ENCODE results near the gene CYP4V2.

The CYP4V2 gene

GRCh38 chr4:186190581-186191199 lies 677 bp upstream of the CYP4V2 start:
- H3K9me3 ChIP-seq (ENCODE audit: control insufficient read depth, low read length) = no peaks in the 10 kb centered on the region
- peaks cover 14% of the 10 kb centered on the region for H3K4me1 ChIP-seq (ENCODE audit: control insufficient read depth, insufficient read depth, low read length)
- H3K27me3 ChIP-seq (replicated peaks; ENCODE audit: control insufficient read depth, insufficient read depth, low read length) = no peaks in the 10 kb centered on the region
- H3K4me3 ChIP-seq (ENCODE audit: low read length) = peak overlapping the region; percentile 89
- peaks cover 5% of the 10 kb centered on the region for H3K36me3 ChIP-seq (ENCODE audit: control insufficient read depth, insufficient read depth, low read length, severe bottlenecking)
- H3K9ac ChIP-seq (ENCODE audit: low read length) = peak overlapping the region; percentile 86
- peak; percentile 69 for DNase-seq (ENCODE audit: low read depth)

- peaks cover 14% of the 10 kb centered on the region for H3K4me1 ChIP-seq (ENCODE audit: control insufficient read depth, insufficient read depth, low read length)
- H3K36me3 ChIP-seq (ENCODE audit: control insufficient read depth, insufficient read depth, low read length, severe bottlenecking) = peaks cover 9% of the 10 kb centered on the region
- H3K9me3 ChIP-seq (ENCODE audit: control insufficient read depth, low read length) = no peaks in the 10 kb centered on the region
- peak; percentile 65 for DNase-seq (ENCODE audit: low read depth)
- peak overlapping the region; percentile 89 for H3K4me3 ChIP-seq (ENCODE audit: low read length)
- H3K27me3 ChIP-seq (replicated peaks; ENCODE audit: control insufficient read depth, insufficient read depth, low read length) = no peaks in the 10 kb centered on the region
- peak overlapping the region; percentile 86 for H3K9ac ChIP-seq (ENCODE audit: low read length)
Measured at GRCh38 chr4:186192066-186192612, 772 bp downstream of the CYP4V2 start.

DNA sequence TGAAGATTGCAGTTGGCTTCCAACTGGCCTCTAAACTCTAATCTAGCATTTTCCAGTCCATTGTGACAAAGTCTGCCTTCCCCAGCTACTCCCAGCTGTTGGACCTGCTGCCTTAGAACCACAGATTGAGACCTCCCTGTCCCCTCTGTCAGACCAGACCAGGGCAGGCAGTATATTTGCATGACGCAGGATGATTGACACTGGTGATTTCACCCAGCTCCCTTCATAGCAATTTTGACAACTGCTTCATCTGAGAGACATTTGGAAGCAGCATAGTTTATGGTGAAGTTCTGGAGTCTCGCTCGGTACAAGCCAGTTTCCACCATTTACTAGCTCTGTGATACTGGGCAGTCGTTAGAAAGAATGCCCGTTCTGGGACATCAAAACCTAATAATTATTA lies 2.5 kb downstream of the CYP4V2 start:
- Histone ChIP-seq H3K9ac (ENCODE audit: low read length) (no peak overlapping the region), H3K4me3 (ENCODE audit: low read length) (no peak overlapping the region), H3K36me3 (ENCODE audit: control insufficient read depth, insufficient read depth, low read length, severe bottlenecking) (peaks cover 9% of the 10 kb centered on the region), H3K27me3 (replicated peaks; ENCODE audit: control insufficient read depth, insufficient read depth, low read length) (no peaks in the 10 kb centered on the region), H3K4me1 (ENCODE audit: control insufficient read depth, insufficient read depth, low read length) (peaks cover 14% of the 10 kb centered on the region), H3K9me3 (ENCODE audit: control insufficient read depth, low read length) (no peaks in the 10 kb centered on the region)
- no peak for DNase-seq (ENCODE audit: low read depth)

- DNase-seq (ENCODE audit: low read depth) = no peak
- H3K4me1 ChIP-seq (ENCODE audit: control insufficient read depth, insufficient read depth, low read length) = peaks cover 8% of the 10 kb centered on the region
- H3K9me3 ChIP-seq (ENCODE audit: control insufficient read depth, low read length) = no peaks in the 10 kb centered on the region
- H3K27me3 ChIP-seq (replicated peaks; ENCODE audit: control insufficient read depth, insufficient read depth, low read length) = no peaks in the 10 kb centered on the region
- peaks cover 9% of the 10 kb centered on the region for H3K36me3 ChIP-seq (ENCODE audit: control insufficient read depth, insufficient read depth, low read length, severe bottlenecking)
- H3K9ac ChIP-seq (ENCODE audit: low read length) = no peak overlapping the region
- H3K4me3 ChIP-seq (ENCODE audit: low read length) = no peak overlapping the region
Measured at GRCh38 chr4:186196063-186196462, 4.7 kb downstream of the CYP4V2 start.

DNA sequence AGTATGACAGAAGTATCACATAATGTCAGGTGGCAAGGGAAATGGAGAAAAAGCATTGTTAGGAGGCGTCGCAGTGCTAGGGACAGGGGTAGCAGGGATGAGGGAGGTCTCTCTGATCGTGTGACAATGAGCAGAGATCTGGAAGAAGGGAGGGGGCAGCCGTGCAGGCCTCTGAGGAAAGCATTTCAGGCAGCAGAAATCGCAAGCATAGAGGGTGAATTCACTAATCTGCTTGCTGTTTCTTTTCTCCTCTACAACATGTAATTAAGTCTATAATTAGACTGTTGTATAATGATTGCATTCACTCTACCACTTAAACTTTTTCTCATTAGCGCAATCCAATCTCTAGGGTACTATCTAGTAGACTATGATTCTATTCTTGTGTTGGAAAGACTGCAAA lies 9.1 kb downstream of the CYP4V2 start:
- H3K4me3 ChIP-seq (ENCODE audit: low read length) = no peak overlapping the region
- no peak for DNase-seq (ENCODE audit: low read depth)
- no peaks in the 10 kb centered on the region for H3K9me3 ChIP-seq (ENCODE audit: control insufficient read depth, low read length)
- H3K4me1 ChIP-seq (ENCODE audit: control insufficient read depth, insufficient read depth, low read length) = no peaks in the 10 kb centered on the region
- H3K9ac ChIP-seq (ENCODE audit: low read length) = no peak overlapping the region
- no peaks in the 10 kb centered on the region for H3K27me3 ChIP-seq (replicated peaks; ENCODE audit: control insufficient read depth, insufficient read depth, low read length)
- H3K36me3 ChIP-seq (ENCODE audit: control insufficient read depth, insufficient read depth, low read length, severe bottlenecking) = peaks cover 6% of the 10 kb centered on the region

- H3K27me3 ChIP-seq (replicated peaks; ENCODE audit: control insufficient read depth, insufficient read depth, low read length) = no peaks in the 10 kb centered on the region
- DNase-seq (ENCODE audit: low read depth) = no peak
Measured at GRCh38 chr4:186201010-186201409, 9.6 kb downstream of the CYP4V2 start.

GRCh38 chr4:186201535-186202230 lies 10.3 kb downstream of the CYP4V2 start:
- H3K4me1 ChIP-seq (ENCODE audit: control insufficient read depth, insufficient read depth, low read length) = no peaks in the 10 kb centered on the region
- peaks cover 3% of the 10 kb centered on the region for H3K36me3 ChIP-seq (ENCODE audit: control insufficient read depth, insufficient read depth, low read length, severe bottlenecking)
- H3K4me3 ChIP-seq (ENCODE audit: low read length) = no peak overlapping the region
- no peak overlapping the region for H3K9ac ChIP-seq (ENCODE audit: low read length)
- no peak for DNase-seq (ENCODE audit: low read depth)
- H3K27me3 ChIP-seq (replicated peaks; ENCODE audit: control insufficient read depth, insufficient read depth, low read length) = no peaks in the 10 kb centered on the region
- no peaks in the 10 kb centered on the region for H3K9me3 ChIP-seq (ENCODE audit: control insufficient read depth, low read length)

More at GRCh38 chr4:186201010-186201409, 9.6 kb downstream of the CYP4V2 start:
- peaks cover 3% of the 10 kb centered on the region for H3K36me3 ChIP-seq (ENCODE audit: control insufficient read depth, insufficient read depth, low read length, severe bottlenecking)
- no peak overlapping the region for H3K4me3 ChIP-seq (ENCODE audit: low read length)
- H3K9ac ChIP-seq (ENCODE audit: low read length) = no peak overlapping the region
- H3K9me3 ChIP-seq (ENCODE audit: control insufficient read depth, low read length) = no peaks in the 10 kb centered on the region
- no peaks in the 10 kb centered on the region for H3K4me1 ChIP-seq (ENCODE audit: control insufficient read depth, insufficient read depth, low read length)

DNA sequence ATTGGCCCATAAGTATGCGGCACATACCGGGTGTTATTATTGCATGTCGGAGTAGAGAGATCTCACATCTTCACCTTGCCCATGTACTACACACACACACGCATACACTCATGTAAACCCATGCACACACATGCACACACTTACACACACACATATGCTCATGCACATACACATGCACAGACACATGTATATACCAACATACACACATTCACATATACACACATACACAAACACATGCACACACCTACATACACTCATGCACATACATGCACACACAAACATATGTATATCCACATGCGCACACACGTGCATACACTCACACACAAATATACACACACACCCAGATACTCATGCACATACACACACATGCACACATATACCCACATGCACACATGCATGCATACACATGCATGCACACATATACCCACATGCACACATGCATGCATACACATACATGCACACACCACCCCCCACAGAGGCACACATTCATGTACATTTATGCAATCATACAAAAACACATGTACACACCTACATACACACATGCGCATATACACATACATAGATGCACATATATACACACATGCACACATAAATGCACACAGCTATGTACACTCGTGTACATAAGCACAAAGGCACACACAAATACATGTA lies 11.2 kb downstream of the CYP4V2 start:
- no peak overlapping the region for H3K4me3 ChIP-seq (ENCODE audit: low read length)
- no peak for DNase-seq (ENCODE audit: low read depth)
- no peaks in the 10 kb centered on the region for H3K27me3 ChIP-seq (replicated peaks; ENCODE audit: control insufficient read depth, insufficient read depth, low read length)
- no peaks in the 10 kb centered on the region for H3K36me3 ChIP-seq (ENCODE audit: control insufficient read depth, insufficient read depth, low read length, severe bottlenecking)
- H3K9me3 ChIP-seq (ENCODE audit: control insufficient read depth, low read length) = no peaks in the 10 kb centered on the region
- no peak overlapping the region for H3K9ac ChIP-seq (ENCODE audit: low read length)
- no peaks in the 10 kb centered on the region for H3K4me1 ChIP-seq (ENCODE audit: control insufficient read depth, insufficient read depth, low read length)

DNA sequence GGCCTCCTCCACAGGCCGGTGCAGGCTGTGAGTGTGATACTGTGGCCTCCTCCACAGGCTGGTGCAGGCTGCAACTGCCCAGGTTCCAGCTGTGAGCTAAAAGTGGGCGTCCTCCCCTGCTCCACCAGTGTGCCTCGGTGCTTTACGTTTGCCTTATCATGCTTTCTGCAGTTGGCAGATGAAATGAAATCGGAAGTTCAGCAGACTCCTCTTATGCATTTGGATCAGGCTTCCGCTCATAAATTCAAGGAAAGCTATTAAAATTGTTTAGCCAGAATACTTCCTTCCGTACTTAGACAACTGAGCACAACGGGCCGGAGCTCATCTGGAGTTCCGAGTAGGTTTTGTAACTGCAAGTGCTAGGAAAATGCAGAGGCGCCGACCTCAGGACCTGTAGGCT lies 12.0 kb downstream of the CYP4V2 start:
- no peaks in the 10 kb centered on the region for H3K36me3 ChIP-seq (ENCODE audit: control insufficient read depth, insufficient read depth, low read length, severe bottlenecking)
- no peak overlapping the region for H3K4me3 ChIP-seq (ENCODE audit: low read length)
- H3K4me1 ChIP-seq (ENCODE audit: control insufficient read depth, insufficient read depth, low read length) = no peaks in the 10 kb centered on the region
- DNase-seq (ENCODE audit: low read depth) = no peak
- H3K9me3 ChIP-seq (ENCODE audit: control insufficient read depth, low read length) = no peaks in the 10 kb centered on the region
- H3K9ac ChIP-seq (ENCODE audit: low read length) = no peak overlapping the region
- no peaks in the 10 kb centered on the region for H3K27me3 ChIP-seq (replicated peaks; ENCODE audit: control insufficient read depth, insufficient read depth, low read length)

DNA sequence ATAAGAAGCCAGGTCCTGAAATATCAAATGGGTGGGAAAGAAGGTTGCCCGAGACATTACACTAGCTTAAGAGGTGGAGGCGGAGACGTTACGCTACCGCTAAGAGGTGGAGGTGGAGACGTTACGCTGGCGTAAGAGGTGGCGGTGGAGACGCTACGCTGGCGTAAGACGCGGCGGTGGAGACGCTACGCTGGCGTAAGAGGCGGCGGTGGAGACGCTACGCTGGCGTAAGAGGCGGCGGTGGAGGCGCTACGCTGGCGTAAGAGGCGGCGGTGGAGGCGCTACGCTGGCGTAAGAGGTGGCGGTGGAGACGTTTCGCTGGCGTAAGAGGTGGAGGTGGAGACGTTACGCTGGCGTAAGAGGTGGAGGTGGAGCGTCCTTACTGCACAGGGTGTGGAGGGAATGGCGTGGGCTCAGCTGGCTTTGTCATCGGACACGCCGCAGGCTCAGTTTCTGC lies 12.8 kb downstream of the CYP4V2 start:
- Histone ChIP-seq H3K4me3 (ENCODE audit: low read length) (peak overlapping the region; percentile 63), H3K9me3 (ENCODE audit: control insufficient read depth, low read length) (no peaks in the 10 kb centered on the region), H3K36me3 (ENCODE audit: control insufficient read depth, insufficient read depth, low read length, severe bottlenecking) (peaks cover 6% of the 10 kb centered on the region), H3K9ac (ENCODE audit: low read length) (peak overlapping the region; percentile 52), H3K4me1 (ENCODE audit: control insufficient read depth, insufficient read depth, low read length) (no peaks in the 10 kb centered on the region), H3K27me3 (replicated peaks; ENCODE audit: control insufficient read depth, insufficient read depth, low read length) (no peaks in the 10 kb centered on the region)
- DNase-seq (ENCODE audit: low read depth) = no peak

GRCh38 chr4:186204686-186205085 lies 13.3 kb downstream of the CYP4V2 start:
- Histone ChIP-seq H3K36me3 (ENCODE audit: control insufficient read depth, insufficient read depth, low read length, severe bottlenecking) (peaks cover 12% of the 10 kb centered on the region), H3K4me3 (ENCODE audit: low read length) (peak overlapping the region; percentile 63), H3K27me3 (replicated peaks; ENCODE audit: control insufficient read depth, insufficient read depth, low read length) (no peaks in the 10 kb centered on the region), H3K9me3 (ENCODE audit: control insufficient read depth, low read length) (no peaks in the 10 kb centered on the region), H3K9ac (ENCODE audit: low read length) (peak overlapping the region; percentile 52), H3K4me1 (ENCODE audit: control insufficient read depth, insufficient read depth, low read length) (no peaks in the 10 kb centered on the region)
- no peak for DNase-seq (ENCODE audit: low read depth)
